Left colon (tissue), 2 donors: Measurements from ENCODE around the gene FGD5. TPM values are rescaled to one million over a fixed set of nuclear protein-coding genes. Genes with fewer than 3 reads are reported as not detected.

ENCODE experiments used
- ATAC-seq: fragments of 200-7000 bp; cut with Tn5 transposase; one replicate; pipeline ENCODE4 v1.9.1; 2020; ENCODE audit warnings: mild to moderate bottlenecking, moderate library complexity
- DNase-seq, 2 donors: peaks; one replicate each; pipeline ENCODE4 v3.0.0-alpha.2; 2020
- intact Hi-C, 2 donors: fragments of 100-400 bp; cut with DNase I in 1 of 2; cut with micrococcal nuclease in 1 of 2; formaldehyde crosslinking; loops; one replicate each; pipeline versions ENCODE4 v1.11.2 to v1.14.0; 2022; cut with DNase I, micrococcal nuclease
- total RNA-seq, 2 donors: library from RNA; stranded (reverse); fragmentation: NEBNext Ultra II Directional; extraction: Animal tissue kit (Norgen Biotek cat#: 25700); gene quantifications; one replicate each; pipeline ENCODE4 v1.2.1, GENCODE V29; 2021
- donor health status: DM: no; HTN: no; CAD: no.
- donor health status: DM: yes; HTN: yes; CAD: no.

Gene FGD5
- total RNA-seq, 2 donors from 2014 or later: 5.8 to 9.8 TPM

DNA sequence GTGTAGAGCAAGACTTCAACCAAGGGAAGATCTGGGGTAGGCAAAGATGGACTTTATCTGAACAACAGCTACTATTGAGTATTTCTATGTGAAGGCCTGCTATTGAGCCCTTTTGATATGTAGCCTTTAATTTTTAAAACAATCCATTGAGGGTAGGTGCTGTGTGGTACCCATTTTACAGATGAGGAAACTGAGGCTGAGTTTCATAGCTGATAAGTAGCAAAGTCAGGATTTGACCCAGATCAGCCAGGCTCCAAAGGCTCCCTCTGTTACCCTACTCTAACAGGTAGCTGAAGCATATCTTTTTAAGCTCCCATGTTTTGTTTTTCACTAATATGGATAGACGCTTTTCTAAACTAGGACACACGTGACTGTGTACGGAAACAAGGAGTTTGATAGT is 2.4 kb upstream of the FGD5 start:
- intact Hi-C loops: no loop called here
- ATAC-seq: no peak
- no peak for DNase-seq

DNA sequence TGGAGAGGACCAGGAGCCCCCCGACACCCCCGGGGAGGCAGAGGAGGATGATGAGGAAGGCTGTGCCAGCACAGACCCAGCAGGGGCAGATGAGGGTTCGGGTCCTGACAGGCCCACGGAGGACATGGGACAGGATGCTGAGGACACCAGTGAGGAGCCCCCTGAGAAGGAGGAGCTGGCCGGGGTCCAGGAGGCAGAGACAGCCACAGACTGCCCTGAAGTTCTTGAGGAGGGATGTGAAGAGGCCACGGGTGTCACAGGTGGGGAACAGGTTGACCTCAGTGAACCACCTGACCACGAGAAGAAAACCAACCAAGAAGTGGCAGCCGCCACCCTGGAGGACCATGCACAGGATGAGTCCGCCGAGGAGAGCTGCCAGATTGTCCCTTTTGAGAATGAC is 909 bp downstream of the FGD5 start:
- no peak for DNase-seq
- ATAC-seq: no peak
- intact Hi-C loops: no loop called here

DNA sequence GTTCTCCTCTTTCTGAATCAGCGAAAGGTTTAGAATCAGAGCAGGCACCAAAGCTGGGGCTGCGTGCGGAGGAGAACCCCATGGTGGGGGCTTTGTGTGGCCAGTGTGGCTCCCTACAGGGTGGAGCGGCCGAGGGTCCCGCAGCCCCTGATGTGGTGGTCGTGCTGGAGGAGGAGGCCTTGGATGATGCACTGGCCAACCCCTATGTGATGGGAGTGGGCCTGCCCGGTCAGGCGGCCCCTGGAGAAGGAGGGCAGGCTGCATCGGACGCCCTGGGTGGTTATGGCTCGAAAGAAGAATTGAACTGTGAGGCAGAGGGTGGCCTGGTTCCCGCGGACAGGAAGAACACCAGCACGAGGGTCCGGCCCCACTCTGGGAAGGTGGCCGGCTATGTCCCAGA is 1.4 kb downstream of the FGD5 start:
- DNase-seq (no peak), ATAC-seq (no peak)
- intact Hi-C loops: no loop called here

DNA sequence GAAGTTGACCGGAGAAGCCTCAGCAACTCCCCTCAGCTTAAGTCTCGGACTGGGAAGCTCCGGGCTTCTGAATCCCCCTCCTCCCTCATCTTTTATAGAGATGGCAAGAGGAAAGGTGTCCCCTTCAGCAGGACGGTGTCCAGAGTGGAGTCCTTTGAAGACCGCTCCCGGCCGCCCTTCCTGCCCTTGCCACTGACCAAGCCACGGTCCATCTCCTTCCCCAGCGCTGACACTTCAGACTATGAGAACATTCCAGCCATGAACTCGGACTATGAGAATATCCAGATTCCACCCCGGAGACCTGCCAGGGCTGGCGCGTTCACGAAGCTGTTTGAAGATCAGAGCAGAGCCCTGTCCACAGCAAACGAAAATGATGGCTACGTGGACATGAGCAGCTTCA is 2.4 kb downstream of the FGD5 start:
- DNase-seq (no peak), ATAC-seq (no peak)
- intact Hi-C loops: no loop called here

DNA sequence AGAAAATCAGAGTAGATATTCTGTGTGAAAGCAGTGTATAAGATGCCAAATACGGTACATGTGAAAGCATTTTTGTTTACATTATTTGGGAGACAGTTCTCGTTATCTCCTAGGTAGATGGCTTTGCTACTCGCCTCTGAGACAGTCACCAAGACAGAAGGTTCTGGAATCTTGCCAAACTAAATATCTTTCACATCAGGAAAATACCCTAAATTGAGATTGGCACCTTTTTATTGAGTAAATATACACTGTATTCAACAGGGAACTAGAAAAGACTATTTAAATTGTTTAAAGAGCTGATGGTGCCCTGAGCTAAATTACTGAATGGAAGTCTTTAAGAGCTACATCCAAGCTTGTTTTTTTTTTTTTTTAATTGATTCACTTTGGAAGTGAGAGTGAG is 3.4 kb downstream of the FGD5 start:
- intact Hi-C loops: no loop called here
- DNase-seq (no peak), ATAC-seq (no peak)

DNA sequence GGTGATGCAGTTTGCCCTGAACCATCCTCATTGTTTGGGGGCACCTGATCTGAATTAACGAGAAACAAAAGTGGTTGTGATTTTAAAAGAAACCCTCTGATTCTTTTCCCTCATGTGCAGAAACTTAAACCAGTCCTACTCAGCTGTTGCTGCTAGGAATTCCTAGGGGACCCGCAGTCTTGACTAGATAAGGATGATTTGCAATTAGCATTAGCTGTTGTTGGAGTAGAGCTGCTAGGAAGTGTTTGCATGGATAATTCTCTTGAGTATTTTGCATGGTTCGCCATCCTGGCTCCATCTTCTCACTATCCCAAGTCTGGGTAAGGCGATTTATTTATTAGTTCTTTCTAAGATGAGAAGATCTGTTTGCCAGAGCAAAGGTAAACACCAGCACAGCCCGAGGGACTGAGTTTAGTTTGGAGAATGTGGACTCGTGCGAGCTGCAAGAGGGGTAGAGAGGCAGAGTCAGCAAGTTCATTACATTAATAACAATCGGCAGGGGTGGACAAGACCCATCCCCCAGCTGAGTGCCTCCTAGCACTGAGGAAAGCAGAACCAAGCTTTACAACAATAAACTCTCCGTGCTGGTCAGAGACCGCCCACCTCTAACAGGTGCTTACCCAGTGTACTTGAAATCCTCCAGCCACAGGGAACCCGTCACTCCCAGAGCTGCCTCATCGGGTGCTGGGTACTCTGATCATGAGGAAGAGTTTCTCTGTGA is 4.1 kb downstream of the FGD5 start:
- ATAC-seq: no peak
- DNase-seq: no peak
- intact Hi-C loops: no loop called here

DNA sequence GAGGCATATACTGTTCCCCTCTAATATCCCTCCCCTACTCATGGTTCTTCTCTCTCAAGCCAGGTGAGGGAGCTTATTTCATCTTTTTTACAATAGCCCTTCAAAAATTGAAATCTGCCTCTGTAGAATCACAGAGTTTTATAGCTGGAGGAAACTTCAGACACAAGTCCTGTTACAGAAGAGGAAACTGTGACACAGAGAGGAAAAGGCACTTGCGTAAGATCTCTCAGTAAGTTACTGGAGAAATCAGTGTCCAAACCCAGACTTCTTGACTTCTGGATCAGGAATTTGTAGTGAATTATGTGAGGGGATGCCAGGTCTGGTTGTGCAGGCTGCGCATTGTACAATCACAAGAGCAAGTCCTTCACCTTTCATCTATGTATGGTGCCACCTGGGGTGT is 4.6 kb downstream of the FGD5 start:
- DNase-seq (no peak), ATAC-seq (no peak)
- intact Hi-C loops: no loop called here

DNA sequence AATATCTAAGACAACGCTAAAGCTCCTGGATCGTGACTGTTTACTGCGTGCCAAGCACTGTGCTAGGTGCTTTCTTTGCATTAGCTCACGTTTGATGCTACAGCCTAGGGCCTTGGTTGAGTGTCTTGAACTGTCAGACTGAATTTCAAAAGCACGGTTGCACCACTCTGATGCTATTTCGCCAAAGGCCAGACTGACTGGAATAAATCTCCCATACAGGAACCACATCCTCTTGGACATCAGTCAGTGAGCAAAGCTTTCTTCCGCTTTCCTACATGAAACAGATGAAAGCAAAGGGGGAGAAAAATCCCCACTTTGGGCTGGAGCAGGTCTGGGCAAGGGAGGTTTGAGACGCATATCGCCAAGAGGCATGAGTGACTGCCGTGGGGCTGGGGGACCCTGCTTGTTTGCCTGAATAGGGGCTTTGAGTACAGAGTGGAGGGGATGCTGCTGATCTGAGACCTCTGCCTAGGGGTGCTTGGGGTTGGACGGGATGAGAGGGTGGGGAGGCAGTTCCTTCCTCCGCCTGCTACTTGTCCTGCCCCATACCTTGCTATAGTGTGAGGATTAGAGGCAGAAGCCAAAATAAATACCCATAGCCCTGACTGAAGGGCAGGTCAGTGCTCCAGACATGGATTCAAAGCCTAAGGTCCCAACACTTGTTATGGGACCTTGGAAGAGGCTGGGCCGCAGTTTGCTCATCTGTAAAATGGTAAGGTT is 5.3 kb downstream of the FGD5 start:
- intact Hi-C loops: no loop called here
- DNase-seq (no peak), ATAC-seq (no peak)

DNA sequence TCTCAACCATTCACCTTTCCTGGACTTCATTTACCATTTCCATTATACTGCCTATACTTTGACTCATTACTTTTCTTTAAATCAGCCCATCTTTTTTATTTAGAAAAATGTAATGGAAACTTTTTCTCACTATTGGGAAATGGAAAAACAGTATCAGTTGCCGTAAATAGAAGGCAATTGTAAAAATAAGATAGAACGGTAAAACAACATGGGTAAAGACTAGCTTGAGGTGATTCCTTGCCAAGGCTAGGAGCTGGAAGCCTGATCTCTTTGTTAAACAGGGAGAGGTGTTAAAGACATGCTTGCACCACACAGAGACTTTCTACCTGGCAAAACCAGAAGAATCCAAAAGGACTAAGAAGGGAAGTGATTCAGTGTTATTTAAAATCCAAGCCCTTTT is 5.9 kb downstream of the FGD5 start:
- no peak for DNase-seq
- no peak for ATAC-seq
- intact Hi-C loops: no loop called here

DNA sequence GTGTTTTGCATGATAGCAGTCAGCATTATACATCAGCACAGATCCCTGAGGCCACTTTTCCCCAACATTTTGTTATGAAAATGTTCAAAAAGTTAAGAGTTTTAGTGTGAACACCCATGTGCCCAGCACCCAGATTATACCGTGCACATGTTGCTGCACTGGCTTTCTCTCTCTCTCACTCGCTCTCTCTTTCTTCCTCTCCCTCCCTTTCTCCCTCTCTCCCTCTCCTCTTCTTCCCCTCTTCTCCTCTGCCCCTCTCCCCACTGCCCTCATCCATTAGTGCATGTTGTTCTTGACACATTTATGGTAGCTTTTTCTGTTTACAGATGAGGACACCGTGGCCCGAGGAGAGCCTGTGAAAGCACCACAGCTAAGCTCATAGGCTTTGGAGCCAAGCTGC is 7.3 kb downstream of the FGD5 start:
- DNase-seq: no peak
- intact Hi-C loops: no loop called here
- ATAC-seq: no peak

DNA sequence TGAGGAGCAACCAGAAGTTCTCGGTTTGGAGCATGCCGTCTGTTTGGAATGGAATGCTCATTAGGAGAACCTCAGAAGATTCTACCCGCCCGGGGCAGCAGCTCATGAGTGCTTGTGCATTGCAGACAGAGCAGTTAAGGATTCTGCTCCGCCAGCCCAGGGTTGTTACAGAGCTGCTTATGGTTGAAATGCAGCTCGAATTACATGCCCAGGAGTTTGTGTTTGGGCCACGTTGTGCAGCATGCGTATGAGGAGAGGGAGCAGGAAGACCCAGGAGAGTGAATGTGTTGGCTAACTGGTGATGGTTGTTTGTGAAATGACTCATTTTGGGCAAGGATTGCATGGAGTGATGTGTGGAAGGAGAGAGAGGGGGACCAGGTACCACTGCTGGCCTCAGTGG is 9.0 kb downstream of the FGD5 start:
- no peak for ATAC-seq
- DNase-seq: no peak
- intact Hi-C loops: no loop called here

DNA sequence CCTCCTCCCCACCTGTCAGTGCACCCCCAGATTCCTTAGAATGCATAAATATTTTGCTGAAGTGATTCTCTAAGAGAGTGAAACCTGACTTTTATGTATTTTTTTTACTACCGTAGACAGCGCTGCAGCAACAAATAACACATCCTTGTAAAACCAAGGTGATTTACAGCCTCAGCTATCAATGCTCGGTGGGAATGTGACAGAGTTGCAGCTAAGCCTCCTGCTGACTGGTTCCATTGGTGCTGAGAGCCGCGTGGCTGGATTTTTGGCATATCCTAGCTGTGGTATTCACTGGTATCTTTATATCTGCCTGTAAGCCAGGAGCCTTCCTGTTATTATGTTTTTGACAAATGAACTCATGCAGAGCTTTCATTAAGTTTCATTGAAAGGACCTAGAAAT is 11.0 kb downstream of the FGD5 start:
- DNase-seq (no peak), ATAC-seq (no peak)
- intact Hi-C loops: no loop called here

DNA sequence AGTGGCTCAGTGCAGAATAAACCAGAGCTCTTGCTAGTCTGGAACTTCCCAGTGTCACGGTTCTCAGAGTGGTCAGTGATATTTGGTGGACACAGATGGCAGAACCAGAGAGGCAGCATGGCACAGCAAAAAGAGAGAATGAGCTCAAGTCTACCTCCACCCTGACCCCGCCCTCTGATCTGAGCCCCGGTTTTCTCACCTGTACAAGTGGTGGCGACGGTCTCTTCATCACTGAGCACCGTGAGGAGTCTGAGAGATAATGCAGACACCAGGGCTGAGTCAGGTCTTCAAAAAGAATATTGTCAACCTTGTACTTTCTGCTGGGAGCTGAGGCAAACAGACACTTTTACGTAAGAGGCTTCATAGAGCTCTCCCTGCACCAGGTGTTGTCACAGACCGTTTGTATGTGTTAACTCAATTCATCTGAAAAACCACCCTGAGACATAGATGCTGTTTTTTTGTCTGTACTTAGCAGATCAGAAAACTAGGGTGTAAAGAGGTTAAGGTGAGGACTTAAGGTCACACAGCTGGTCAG is 13.2 kb downstream of the FGD5 start:
- ATAC-seq (no peak), DNase-seq (no peak)
- intact Hi-C loops: no loop called here

DNA sequence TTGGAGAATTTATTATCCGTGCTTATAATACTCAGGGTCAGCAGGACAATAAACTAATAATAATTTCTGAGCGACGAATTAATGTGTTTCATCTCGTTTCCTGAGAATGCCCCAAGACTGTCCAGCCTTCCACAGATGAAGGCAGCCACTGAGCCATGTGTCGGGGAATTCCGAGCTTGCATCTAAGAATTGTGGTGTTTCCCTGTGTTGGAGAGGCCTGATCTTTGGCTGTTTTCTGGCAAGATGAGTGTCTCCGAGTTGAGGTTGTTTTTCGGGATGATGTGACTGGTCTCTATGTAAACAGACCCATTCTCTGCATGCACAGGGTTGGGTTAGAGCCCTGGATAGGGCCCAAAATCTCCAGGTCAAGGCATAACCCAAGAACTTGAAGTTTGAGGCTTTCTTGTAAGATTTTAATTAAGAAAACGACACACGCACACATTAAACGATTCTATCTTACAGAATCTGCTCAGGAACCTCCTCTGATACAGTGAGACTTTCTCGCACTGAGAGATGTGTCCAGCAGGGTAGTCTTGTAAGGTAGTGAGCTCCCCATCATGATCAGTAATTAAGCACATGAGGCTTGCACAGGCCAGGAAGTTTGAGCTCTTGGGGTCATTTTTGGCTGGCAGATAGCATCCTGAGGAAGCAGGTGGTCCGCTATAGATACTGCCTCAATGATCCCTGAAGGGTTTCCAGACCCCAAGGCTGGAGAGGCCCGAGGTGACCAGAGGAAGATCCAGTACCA is 14.4 kb downstream of the FGD5 start:
- DNase-seq (no peak), ATAC-seq (no peak)
- intact Hi-C loops: no loop called here

DNA sequence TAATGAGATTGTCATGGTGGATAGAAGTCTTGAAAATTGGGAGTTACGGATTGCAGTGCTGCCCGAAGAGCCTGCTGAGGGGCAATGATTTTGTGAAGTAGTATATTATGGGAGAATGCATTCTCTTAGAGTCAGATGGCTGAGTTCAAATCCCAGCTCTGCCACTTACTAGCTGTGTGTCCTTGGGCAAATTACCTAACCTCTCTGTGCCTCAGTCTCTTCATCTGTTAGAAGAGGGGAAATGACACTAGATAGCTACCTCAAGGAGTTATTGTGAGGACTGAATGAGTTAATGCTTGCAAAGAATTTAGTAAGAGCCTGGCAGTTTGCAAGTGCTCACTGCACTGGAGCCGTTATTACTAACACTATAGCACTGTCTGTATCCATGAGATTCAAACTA is 15.4 kb downstream of the FGD5 start:
- ATAC-seq: no peak

DNA sequence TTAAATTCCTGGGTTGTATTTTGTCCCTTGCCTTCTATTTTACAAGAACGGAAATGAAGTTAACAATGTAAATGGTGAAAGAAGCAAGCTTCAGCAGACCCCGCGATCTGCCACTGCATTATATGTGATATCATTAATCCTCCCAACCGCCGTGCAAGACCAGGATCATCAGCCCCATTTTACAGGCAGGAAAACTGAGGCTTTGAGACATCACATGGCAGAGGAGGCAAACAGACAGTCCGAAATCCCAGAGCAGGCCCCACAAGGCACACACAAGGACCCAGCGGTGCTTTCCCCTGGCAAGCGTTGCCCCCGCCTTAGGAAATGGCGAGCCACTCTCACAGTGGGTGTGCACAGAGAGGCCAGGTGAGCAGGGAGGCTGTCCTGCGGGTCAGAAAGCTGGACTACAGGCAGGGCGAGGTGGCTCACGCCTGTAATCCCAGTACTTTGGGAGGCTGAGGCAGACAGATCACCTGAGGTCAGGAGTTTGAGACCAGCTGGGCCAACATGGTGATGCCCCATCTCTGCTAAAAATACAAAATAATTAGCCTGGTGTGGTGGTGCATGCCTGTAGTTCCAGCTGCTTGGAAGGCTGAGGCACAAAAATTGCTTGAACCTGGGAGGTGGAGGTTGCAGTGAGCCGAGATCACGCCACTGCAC is 16.2 kb downstream of the FGD5 start:
- no peak for ATAC-seq
- intact Hi-C loops: no loop called here
- DNase-seq: no peak

More for the DNA sequence above, 15.4 kb downstream of the FGD5 start:
- intact Hi-C loops: no loop called here
- DNase-seq: no peak

DNA sequence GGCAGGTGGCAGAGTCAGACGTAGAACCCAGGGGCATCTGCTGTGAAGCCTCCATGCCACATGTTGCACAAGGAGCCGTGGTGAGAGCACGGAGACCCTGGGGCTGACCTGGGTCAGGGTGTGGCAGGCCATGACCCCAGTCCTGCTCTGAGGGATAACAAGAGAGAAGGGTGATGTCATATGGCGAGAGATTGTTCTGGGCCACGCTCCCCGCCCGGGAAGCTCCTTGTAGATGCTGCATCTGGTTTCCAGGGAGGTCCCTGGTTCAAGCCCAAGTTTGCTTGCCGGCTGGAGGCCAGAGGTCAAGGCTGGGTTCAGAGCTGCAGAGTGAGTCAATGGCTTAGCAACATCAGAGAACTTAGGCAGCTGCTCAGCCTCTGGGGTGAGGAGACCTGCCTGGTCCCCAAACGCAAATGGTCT is 17.3 kb downstream of the FGD5 start:
- intact Hi-C loops: no loop called here
- peak; percentile 18 to 36 for DNase-seq
- ATAC-seq: no peak

DNA sequence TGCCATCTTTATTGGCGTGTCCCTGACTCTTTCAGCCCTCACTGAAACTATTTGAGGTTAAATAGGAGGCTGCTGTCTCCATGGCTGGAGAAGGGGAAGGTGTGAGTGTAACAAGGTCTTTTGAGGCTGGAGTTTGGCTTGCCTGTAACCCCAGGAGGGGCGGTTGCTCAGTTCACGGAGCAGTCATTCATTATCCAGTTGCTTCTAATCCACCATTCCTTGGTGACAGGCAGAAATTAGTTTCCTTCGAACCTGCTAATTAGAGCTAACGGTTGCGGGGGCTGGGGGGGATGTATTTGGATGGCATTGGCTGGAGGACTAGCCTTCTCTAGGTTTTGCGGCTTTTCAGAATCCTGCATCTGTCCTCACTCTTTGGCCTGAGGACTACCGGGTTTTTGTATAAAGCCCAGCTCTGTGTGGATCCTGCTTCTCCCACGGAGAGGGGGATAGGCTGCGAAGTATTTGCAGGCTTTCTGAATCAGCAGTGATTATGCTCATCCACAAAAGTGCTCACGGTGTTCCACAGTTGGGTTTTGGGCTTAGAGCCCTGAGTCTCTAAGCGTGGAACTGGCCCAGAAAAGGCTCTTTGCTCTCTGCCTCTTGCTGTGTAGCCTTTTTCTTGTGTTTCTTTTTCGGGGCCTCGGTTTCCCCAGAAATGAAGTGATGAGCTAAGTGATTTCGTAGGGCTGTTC is 18.6 kb downstream of the FGD5 start:
- ATAC-seq (no peak), DNase-seq (no peak)
- intact Hi-C loops: no loop called here

DNA sequence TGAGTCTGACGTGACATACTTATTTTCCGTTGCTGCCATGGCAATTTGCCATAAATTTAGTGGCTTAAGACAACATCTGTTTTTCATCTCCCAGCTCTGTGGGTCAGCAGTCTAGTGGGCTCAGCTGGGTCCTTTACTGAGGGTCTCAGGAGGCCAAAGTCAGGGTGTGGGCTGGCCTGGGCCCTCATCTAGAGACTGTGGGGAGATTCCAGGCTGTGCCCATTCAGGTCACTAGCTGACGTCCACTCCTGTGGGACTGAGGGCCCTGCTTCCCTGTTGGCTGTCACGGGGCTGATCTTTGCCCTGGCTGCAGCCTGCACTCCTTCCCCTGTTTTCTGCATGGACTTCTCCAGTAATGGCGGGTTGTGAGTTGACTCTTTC is 19.1 kb downstream of the FGD5 start:
- DNase-seq (no peak), ATAC-seq (peak; percentile 17)

More for the DNA sequence above, 19.1 kb downstream of the FGD5 start:
- intact Hi-C loops: no loop called here
